SK-N-SH (cell line): ENCODE results near the gene SYNE1. TPM values are rescaled to one million over a fixed set of nuclear protein-coding genes. Genes with fewer than 3 reads are reported as not detected.

Experiments used
- CTCF ChIA-PET: fragments of 300-600, 350-600 bp; formaldehyde crosslinking; extraction: SDS; loops from one replicate; lab custom pipeline; 2021; lab: Yijun Ruan, JAX
- POLR2A ChIA-PET: fragments of 350-600 bp; sonication (Branson Sonifier 250); formaldehyde crosslinking; extraction: SDS; loops from one replicate; lab custom pipeline; 2020; ENCODE audit warnings: antibody characterized with exemption, inconsistent platforms; lab: Yijun Ruan, JAX
- DNase-seq: peaks from one replicate; pipeline ENCODE4 v3.0.0; 2012
- H2AFZ ChIP-seq: fragments of 200-600 bp; sonication (generic); 2 replicates; pipeline ENCODE4 v1.8.1; 2016; ENCODE audit warnings: antibody characterized with exemption, mild to moderate bottlenecking, low read depth
- H3F3A ChIP-seq: fragments of 200-600 bp; sonication (generic); replicated peaks from 2 replicates; pipeline ENCODE3; 2016; ENCODE audit warnings: antibody characterized with exemption, mild to moderate bottlenecking; ENCODE audit not compliant: insufficient read depth
- H3K27ac ChIP-seq, 2 experiments: fragments of 200-500 bp in 1 of 2; fragments of 200-600 bp in 1 of 2; sonication (Bioruptor generic) in 1 of 2; sonication (generic), shearing (Covaris generic) in 1 of 2; 2 replicates each; pipeline versions ENCODE4 v1.5.1 to v1.6.1; 2014 to 2016; ENCODE audit warnings: low read depth in 2 of 2, inconsistent platforms in 1 of 2, low read length in 1 of 2, mild to moderate bottlenecking in 1 of 2, mixed read lengths in 1 of 2
- H3K27me3 ChIP-seq: fragments of 200-600 bp; sonication (generic), shearing (Covaris generic); 2 replicates; pipeline ENCODE4 v1.6.1; 2016; ENCODE audit warnings: mixed run types; ENCODE audit not compliant: insufficient read depth
- H3K36me3 ChIP-seq, 2 experiments: fragments of 200-500 bp in 1 of 2; fragments of 200-600 bp in 1 of 2; sonication (Bioruptor generic) in 1 of 2; sonication (generic) in 1 of 2; replicated peaks in 1 of 2; 2 replicates each; pipeline versions ENCODE3 to v1.5.1; 2014 to 2016; ENCODE audit warnings: low read length in 1 of 2, mild to moderate bottlenecking in 1 of 2; ENCODE audit not compliant: insufficient read depth in 2 of 2, control insufficient read depth in 1 of 2
- H3K4me1 ChIP-seq, 2 experiments: fragments of 200-500 bp in 1 of 2; fragments of 200-600 bp in 1 of 2; sonication (Bioruptor generic) in 1 of 2; sonication (generic), shearing (Covaris generic) in 1 of 2; 2 replicates each; pipeline versions ENCODE4 v1.5.1 to v1.6.1; 2014 to 2016; ENCODE audit warnings: low read depth in 1 of 2, low read length in 1 of 2, mixed run types in 1 of 2; ENCODE audit not compliant: insufficient read depth in 2 of 2, control insufficient read depth in 1 of 2
- H3K4me2 ChIP-seq: fragments of 200-600 bp; sonication (generic), shearing (Covaris generic); 2 replicates; pipeline ENCODE4 v1.6.1; 2017; ENCODE audit warnings: mixed run types
- H3K4me3 ChIP-seq, 2 experiments: fragments of 200-500 bp in 1 of 2; fragments of 200-600 bp in 1 of 2; sonication (Bioruptor generic) in 1 of 2; sonication (generic), shearing (Covaris generic) in 1 of 2; 2 replicates each; pipeline versions ENCODE4 v1.5.1 to v1.8.1; 2014 to 2016; ENCODE audit warnings: low read depth in 2 of 2, inconsistent platforms in 1 of 2, low read length in 1 of 2, mild to moderate bottlenecking in 1 of 2, mixed read lengths in 1 of 2, moderate library complexity in 1 of 2
- H3K79me2 ChIP-seq: fragments of 200-600 bp; sonication (generic); 2 replicates; pipeline ENCODE4 v1.8.1; 2017; ENCODE audit warnings: mild to moderate bottlenecking; ENCODE audit not compliant: insufficient read depth
- H3K9ac ChIP-seq: fragments of 200-600 bp; sonication (generic); 2 replicates; pipeline ENCODE4 v1.6.1; 2017; ENCODE audit warnings: mixed run types
- H3K9me2 ChIP-seq: fragments of 200-600 bp; sonication (generic); 2 replicates; pipeline ENCODE4 v1.6.1; 2017; ENCODE audit warnings: mixed run types
- H3K9me3 ChIP-seq: fragments of 200-600 bp; sonication (generic); 2 replicates; pipeline ENCODE4 v1.6.1; 2017; ENCODE audit warnings: mixed run types, mild to moderate bottlenecking, moderate library complexity
- H4K20me1 ChIP-seq: fragments of 200-600 bp; sonication (generic); 2 replicates; pipeline ENCODE4 v1.6.1; 2017; ENCODE audit warnings: mild to moderate bottlenecking, mixed run types; ENCODE audit not compliant: insufficient read depth
- EP300 ChIP-seq, 2 experiments: IDR thresholded peaks; 2 replicates each; pipeline versions ENCODE4 v1.4.0 to v1.6.1; 2012; ENCODE audit warnings: borderline replicate concordance in 1 of 2, low read depth in 1 of 2, low read length in 1 of 2
- POLR2AphosphoS5 ChIP-seq: IDR thresholded peaks from 2 replicates; pipeline ENCODE4 v1.6.1; 2012; ENCODE audit warnings: low read depth, low read length
- RAD21 ChIP-seq: IDR thresholded peaks from 2 replicates; pipeline ENCODE4 v1.6.1; 2012; ENCODE audit warnings: mild to moderate bottlenecking, low read length
- RFX5 ChIP-seq: IDR thresholded peaks from 2 replicates; pipeline ENCODE4 v1.6.1; 2012; ENCODE audit warnings: mild to moderate bottlenecking, improper control_type of control experiment, low read length
- TEAD4 ChIP-seq: IDR thresholded peaks from 2 replicates; pipeline ENCODE4 v1.4.0; 2012; ENCODE audit warnings: mild to moderate bottlenecking, borderline replicate concordance; ENCODE audit not compliant: insufficient read depth
- WGBS: methylation state at CpG from one replicate; pipeline ENCODE4 v1.1.6; 2017; ENCODE audit warnings: low lambda C conversion rate; 5-methylcytosine and 5-hydroxymethylcytosine counted together
- polyA plus RNA-seq, 3 experiments: library from polyadenylated mRNA; depleted of rRNA; stranded (reverse); fragments of >200 nt; gene quantifications; 2 replicates each; pipeline ENCODE4 v1.2.3, GENCODE V29; 2012
- TF ChIP-seq, protein P1 (sequence below): fragments of 200-600 bp; sonication (generic); IDR thresholded peaks from 2 replicates; pipeline ENCODE4 v1.6.1; 2017; ENCODE audit warnings: antibody characterized with exemption, mild to moderate bottlenecking, moderate library complexity
- TF ChIP-seq, protein P2 (sequence below): IDR thresholded peaks from 2 replicates; pipeline ENCODE4 v1.6.1; 2012; ENCODE audit warnings: mild to moderate bottlenecking, low read depth, low read length, moderate library complexity

Gene SYNE1
- polyA plus RNA-seq, 1 of the 3 experiments (the other 2 are of a cell fraction) = 31.1 TPM

DNA sequence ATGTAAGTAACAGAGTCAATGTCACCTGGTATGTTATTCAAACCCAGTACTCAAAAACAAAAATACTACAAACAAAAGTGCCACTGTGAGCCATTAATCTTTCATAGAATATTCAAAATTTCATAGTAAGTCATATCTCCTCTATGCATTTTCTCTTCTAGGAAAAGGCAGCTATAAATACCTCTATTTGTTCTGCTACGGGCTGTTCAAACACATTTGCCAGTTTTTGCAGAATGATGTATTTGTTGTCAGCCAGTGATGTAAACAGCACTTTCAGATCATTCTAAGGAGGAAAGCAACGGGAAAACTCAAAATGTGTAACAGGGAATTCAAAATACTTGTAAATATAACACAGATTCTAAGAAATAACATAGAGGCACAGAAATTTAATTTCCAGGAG is 388.2 kb downstream of the SYNE1 start:
- TF ChIP-seq EP300 (IDR thresholded peaks at IDR 0.05; ENCODE audit: borderline replicate concordance in 1 of 2, low read depth in 1 of 2, low read length in 1 of 2) (no peak), RAD21 (no peak)
- H3K79me2 ChIP-seq = peaks cover 7% of the 10 kb centered on the region; the same call in 1 of the 2 replicates
- ChIA-PET CTCF (no interaction called here), POLR2A (no interaction called here)
- peaks cover 56 to 64% of the 10 kb centered on the region in 2 experiments for H3K36me3 ChIP-seq
- H3K9me3 ChIP-seq = no peaks in the 10 kb centered on the region
- H3K27ac ChIP-seq = no peak overlapping the region
- no peak overlapping the region for H3K4me3 ChIP-seq
- peaks cover 0 to 2% of the 10 kb centered on the region in 2 experiments; a peak in 1 of 4 replicates for H3K4me1 ChIP-seq
- peaks cover 10% of the 10 kb centered on the region for H3F3A ChIP-seq
- no peak overlapping the region for H3K4me2 ChIP-seq
- no peak overlapping the region for H2AFZ ChIP-seq
- no peaks in the 10 kb centered on the region for H3K9me2 ChIP-seq
- WGBS = 42% methylated on average over 2 of the region's 2 CpGs
- no peak overlapping the region for H3K9ac ChIP-seq
- H4K20me1 ChIP-seq = no peaks in the 10 kb centered on the region
- H3K27me3 ChIP-seq = no peaks in the 10 kb centered on the region
- DNase-seq = no peak

DNA sequence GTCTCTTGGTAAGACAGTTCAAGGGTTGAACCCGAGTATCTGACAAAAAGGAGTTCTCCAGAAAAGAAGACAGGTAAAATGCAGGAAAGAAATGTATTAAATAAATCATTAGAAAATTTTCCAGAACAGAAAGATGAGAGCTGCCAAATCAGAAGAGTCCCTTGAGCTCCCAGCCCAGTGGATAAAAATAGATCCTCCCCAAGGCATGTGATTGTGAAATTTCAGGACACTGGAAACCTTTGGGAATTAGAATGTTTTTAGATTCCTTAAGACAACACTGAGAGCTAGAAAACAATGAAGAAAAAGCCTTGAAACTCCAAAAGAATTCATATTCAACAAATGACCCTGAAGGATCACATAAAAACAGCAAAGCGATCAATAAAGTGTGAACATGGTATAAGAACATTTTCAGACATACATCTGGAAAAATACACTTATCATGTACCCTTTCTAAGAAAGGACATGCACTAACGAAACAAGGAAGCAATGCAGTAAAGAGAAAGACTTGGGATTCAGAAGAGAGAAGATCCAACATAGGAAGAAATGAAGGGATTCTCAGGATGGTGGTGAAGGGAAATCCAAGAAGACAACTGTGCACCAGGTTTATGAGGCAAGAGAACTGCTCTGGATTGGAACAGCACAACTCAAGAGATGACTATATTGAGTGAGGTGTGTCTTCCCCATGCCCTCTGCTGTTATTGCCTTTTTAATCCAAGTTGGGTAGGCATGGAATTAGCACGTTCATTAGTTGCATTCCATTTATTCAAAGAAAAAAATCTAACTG is 390.4 kb downstream of the SYNE1 start:
- no peak for DNase-seq
- no peaks in the 10 kb centered on the region for H3K9me2 ChIP-seq
- H4K20me1 ChIP-seq = no peaks in the 10 kb centered on the region
- no peak overlapping the region for H2AFZ ChIP-seq
- CTCF ChIA-PET = interaction anchor here (1.3 to 1.4 kb wide), 2 partner anchors 21 to 22 kb away, joined by 3 to 5 read pairs; no protein-coding TSS in a partner anchor
- peaks cover 6% of the 10 kb centered on the region for H3F3A ChIP-seq
- POLR2A ChIA-PET = no interaction called here
- H3K36me3 ChIP-seq = peaks cover 63 to 64% of the 10 kb centered on the region in 2 experiments
- no peak overlapping the region for H3K4me2 ChIP-seq
- H3K27me3 ChIP-seq = no peaks in the 10 kb centered on the region
- no peak for TF ChIP-seq POLR2AphosphoS5
- TF ChIP-seq, protein P1, sequence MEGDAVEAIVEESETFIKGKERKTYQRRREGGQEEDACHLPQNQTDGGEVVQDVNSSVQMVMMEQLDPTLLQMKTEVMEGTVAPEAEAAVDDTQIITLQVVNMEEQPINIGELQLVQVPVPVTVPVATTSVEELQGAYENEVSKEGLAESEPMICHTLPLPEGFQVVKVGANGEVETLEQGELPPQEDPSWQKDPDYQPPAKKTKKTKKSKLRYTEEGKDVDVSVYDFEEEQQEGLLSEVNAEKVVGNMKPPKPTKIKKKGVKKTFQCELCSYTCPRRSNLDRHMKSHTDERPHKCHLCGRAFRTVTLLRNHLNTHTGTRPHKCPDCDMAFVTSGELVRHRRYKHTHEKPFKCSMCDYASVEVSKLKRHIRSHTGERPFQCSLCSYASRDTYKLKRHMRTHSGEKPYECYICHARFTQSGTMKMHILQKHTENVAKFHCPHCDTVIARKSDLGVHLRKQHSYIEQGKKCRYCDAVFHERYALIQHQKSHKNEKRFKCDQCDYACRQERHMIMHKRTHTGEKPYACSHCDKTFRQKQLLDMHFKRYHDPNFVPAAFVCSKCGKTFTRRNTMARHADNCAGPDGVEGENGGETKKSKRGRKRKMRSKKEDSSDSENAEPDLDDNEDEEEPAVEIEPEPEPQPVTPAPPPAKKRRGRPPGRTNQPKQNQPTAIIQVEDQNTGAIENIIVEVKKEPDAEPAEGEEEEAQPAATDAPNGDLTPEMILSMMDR = no peak
- TF ChIP-seq, protein P2, sequence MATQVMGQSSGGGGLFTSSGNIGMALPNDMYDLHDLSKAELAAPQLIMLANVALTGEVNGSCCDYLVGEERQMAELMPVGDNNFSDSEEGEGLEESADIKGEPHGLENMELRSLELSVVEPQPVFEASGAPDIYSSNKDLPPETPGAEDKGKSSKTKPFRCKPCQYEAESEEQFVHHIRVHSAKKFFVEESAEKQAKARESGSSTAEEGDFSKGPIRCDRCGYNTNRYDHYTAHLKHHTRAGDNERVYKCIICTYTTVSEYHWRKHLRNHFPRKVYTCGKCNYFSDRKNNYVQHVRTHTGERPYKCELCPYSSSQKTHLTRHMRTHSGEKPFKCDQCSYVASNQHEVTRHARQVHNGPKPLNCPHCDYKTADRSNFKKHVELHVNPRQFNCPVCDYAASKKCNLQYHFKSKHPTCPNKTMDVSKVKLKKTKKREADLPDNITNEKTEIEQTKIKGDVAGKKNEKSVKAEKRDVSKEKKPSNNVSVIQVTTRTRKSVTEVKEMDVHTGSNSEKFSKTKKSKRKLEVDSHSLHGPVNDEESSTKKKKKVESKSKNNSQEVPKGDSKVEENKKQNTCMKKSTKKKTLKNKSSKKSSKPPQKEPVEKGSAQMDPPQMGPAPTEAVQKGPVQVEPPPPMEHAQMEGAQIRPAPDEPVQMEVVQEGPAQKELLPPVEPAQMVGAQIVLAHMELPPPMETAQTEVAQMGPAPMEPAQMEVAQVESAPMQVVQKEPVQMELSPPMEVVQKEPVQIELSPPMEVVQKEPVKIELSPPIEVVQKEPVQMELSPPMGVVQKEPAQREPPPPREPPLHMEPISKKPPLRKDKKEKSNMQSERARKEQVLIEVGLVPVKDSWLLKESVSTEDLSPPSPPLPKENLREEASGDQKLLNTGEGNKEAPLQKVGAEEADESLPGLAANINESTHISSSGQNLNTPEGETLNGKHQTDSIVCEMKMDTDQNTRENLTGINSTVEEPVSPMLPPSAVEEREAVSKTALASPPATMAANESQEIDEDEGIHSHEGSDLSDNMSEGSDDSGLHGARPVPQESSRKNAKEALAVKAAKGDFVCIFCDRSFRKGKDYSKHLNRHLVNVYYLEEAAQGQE = no peak
- no peak for TF ChIP-seq RFX5
- TF ChIP-seq TEAD4 = no peak
- H3K4me1 ChIP-seq = peaks cover 0 to 2% of the 10 kb centered on the region in 2 experiments; a peak in 1 of 4 replicates
- H3K79me2 ChIP-seq = peaks cover 7% of the 10 kb centered on the region; the same call in 1 of the 2 replicates
- peak overlapping the region in 1 of 2 experiments; percentile 15; a peak in 2 of 4 replicates for H3K27ac ChIP-seq
- H3K4me3 ChIP-seq = no peak overlapping the region
- H3K9ac ChIP-seq = no peak overlapping the region
- 94% methylated on average over 4 of the region's 4 CpGs for WGBS
- no peaks in the 10 kb centered on the region for H3K9me3 ChIP-seq
